ENCODE results near the gene MOSPD3. TPM values are rescaled to one million over a fixed set of nuclear protein-coding genes. Genes with fewer than 3 reads are reported as not detected.
A peak's percentile ranks its signal among the peaks of the same experiment; 100 is the strongest.

MOSPD3 gene
- total RNA-seq, 3 donors from 2014 or later, result 7.8 to 8.4 (median 7.9) TPM

- Mint-ChIP-seq H3K27me3 (ENCODE audit: low read depth) (no peaks in the 10 kb centered on the region), H3K9me3 (no peaks in the 10 kb centered on the region), H3K4me1 (ENCODE audit: low read depth) (peaks cover 6% of the 10 kb centered on the region), H3K4me3 (no peak overlapping the region), H3K36me3 (ENCODE audit: insufficient read depth) (peaks cover 5% of the 10 kb centered on the region)
- ATAC-seq, result no peak
- no peak for DNase-seq
Measured at GRCh38 chr7:100620239-100620638, 7.9 kb downstream of the MOSPD3 start.

GRCh38 chr7:100620804-100621203 lies 8.5 kb downstream of the MOSPD3 start:
- DNase-seq (no peak), ATAC-seq (no peak)

DNA sequence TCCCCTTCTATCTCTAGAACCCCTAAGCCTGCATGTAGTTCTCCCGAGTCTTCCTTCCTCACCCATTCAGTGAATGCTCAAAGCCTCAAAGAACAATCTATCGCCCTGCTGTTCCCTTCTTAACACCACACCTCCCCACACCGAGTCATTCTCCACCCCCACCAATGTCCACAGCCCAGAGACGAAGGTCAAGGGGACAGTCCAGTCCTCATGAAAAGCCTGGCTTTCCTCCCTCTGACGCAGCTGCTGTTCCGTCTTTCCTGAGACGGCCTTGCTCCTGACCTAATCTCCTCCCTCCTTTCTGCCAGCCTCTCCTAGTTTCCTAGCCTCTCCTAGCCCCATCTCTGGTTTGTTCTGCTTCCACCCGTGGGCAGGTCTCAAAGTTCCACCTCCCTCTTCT lies 9.2 kb downstream of the MOSPD3 start:
- Mint-ChIP-seq H3K36me3 (ENCODE audit: insufficient read depth) (peaks cover 5% of the 10 kb centered on the region), H3K4me3 (no peak overlapping the region), H3K9me3 (no peaks in the 10 kb centered on the region), H3K4me1 (ENCODE audit: low read depth) (peaks cover 12% of the 10 kb centered on the region), H3K27me3 (ENCODE audit: low read depth) (no peaks in the 10 kb centered on the region)
- DNase-seq (no peak), ATAC-seq (no peak)

More at GRCh38 chr7:100620804-100621203, 8.5 kb downstream of the MOSPD3 start:
- H3K36me3 Mint-ChIP-seq (ENCODE audit: insufficient read depth), result peaks cover 5% of the 10 kb centered on the region
- H3K27me3 Mint-ChIP-seq (ENCODE audit: low read depth), result no peaks in the 10 kb centered on the region
- H3K4me1 Mint-ChIP-seq (ENCODE audit: low read depth), result peaks cover 8% of the 10 kb centered on the region
- H3K9me3 Mint-ChIP-seq, result no peaks in the 10 kb centered on the region
- no peak overlapping the region for H3K4me3 Mint-ChIP-seq

DNA sequence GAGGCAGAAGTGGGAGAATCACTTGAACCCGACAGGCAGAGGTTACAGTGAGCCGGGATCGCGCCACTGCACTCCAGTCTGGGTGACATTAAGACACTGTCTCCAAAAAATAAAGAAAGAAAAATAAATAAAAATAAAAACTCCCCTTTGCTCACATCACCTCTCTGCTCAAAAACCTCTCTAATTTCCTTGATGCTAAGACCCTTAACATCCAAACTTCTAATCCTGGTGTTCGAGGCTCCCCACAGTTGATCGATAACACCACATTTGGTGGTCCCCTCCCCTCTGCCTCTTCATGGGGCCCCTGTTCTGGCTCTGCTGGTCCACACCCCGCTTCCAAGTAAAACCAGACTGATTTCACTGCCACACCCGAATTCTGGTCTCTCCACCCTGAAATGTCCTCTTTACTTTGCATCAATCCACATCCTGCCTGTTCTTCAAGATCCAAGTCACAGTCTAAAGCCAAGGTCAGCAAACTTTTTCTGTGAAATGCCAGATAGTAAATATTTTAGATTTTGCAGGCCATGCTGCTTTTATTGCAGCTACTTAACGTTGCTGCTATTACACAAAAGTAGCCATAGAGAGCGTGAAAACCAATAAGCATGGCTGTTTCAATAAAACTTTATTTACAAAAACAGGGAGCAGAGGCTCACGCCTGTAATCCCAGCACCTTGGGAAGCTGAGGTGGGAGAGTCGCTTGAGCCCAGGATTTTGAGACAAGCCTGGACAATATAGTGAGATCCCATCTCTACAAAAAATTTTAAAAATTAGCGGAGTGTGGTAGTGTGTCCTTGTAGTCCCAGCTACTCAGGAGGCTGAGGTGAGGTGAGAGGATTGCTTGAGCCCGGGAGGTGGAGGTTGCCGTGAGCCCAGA lies 11.8 kb downstream of the MOSPD3 start:
- Mint-ChIP-seq H3K4me3 (no peak overlapping the region), H3K27me3 (ENCODE audit: low read depth) (no peaks in the 10 kb centered on the region), H3K9me3 (no peaks in the 10 kb centered on the region), H3K4me1 (ENCODE audit: low read depth) (peaks cover 16% of the 10 kb centered on the region), H3K36me3 (ENCODE audit: insufficient read depth) (peaks cover 5% of the 10 kb centered on the region)
- DNase-seq (no peak), ATAC-seq (no peak)

- Mint-ChIP-seq H3K9me3 (no peaks in the 10 kb centered on the region), H3K36me3 (ENCODE audit: insufficient read depth) (peaks cover 1% of the 10 kb centered on the region), H3K4me1 (ENCODE audit: low read depth) (peaks cover 20% of the 10 kb centered on the region), H3K4me3 (peak overlapping the region; percentile 71), H3K27me3 (ENCODE audit: low read depth) (no peaks in the 10 kb centered on the region)
- ATAC-seq (no peak), DNase-seq (no peak)
Measured at GRCh38 chr7:100626055-100626454, 13.7 kb downstream of the MOSPD3 start.

GRCh38 chr7:100626530-100627237 lies 14.3 kb downstream of the MOSPD3 start:
- H3K9me3 Mint-ChIP-seq, result no peaks in the 10 kb centered on the region
- DNase-seq (peak; percentile 86), ATAC-seq (peak; percentile 97 to 98)

DNA sequence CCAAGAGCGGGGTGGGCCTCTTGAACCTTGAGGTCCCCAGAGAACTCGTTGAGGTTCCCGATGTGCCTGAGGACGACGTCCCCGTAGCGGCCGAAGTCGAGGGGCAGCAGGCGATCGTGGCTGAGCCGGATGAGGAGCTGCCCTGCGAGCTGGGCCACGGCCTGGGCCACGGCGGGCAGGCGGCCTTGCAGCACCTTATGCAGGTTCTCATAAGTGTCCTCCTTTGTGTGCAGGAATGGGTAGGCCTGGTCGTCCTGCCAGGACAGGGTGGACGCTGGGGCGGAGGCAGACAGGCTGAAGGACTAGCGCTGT lies 14.9 kb downstream of the MOSPD3 start:
- ATAC-seq (no peak), DNase-seq (no peak)
- Mint-ChIP-seq H3K4me3 (peak overlapping the region; percentile 71), H3K9me3 (no peaks in the 10 kb centered on the region), H3K4me1 (ENCODE audit: low read depth) (peaks cover 22% of the 10 kb centered on the region), H3K27me3 (ENCODE audit: low read depth) (no peaks in the 10 kb centered on the region), H3K36me3 (ENCODE audit: insufficient read depth) (peaks cover 1% of the 10 kb centered on the region)

More at GRCh38 chr7:100626530-100627237, 14.3 kb downstream of the MOSPD3 start:
- Mint-ChIP-seq H3K4me1 (ENCODE audit: low read depth) (peaks cover 20% of the 10 kb centered on the region), H3K4me3 (peak overlapping the region; percentile 71), H3K36me3 (ENCODE audit: insufficient read depth) (peaks cover 1% of the 10 kb centered on the region), H3K27me3 (ENCODE audit: low read depth) (no peaks in the 10 kb centered on the region)

DNA sequence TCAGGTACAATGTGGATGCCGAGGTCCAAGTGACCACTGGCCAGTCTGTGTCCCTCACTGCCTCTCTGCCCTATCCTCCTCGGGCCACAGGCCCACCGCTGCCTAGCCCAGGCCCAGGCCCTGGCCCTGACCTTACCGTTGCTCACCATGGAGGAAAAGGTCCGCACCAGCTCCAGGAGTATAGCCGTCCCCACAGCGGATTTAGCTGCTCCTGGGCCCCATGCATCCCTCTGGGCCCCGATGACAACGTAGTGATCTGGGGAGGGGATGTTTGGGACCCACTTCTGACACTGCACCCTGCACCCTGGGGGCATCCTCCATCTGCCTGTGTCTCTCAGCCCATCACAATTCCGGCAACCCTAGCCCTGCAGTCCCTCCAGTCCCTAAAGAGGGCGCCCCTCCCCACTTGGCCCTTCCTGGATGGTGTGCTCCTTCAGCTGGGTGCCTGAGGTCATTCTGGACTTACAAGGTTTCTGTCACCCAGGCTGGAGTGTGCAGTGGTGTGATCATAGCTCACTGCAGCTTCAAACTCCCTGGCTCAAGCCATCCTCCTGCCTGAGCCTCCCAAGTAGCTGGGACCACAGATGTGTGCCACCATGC lies 16.9 kb downstream of the MOSPD3 start:
- peaks cover 27% of the 10 kb centered on the region for H3K4me1 Mint-ChIP-seq (ENCODE audit: low read depth)
- ATAC-seq (no peak), DNase-seq (no peak)
- no peaks in the 10 kb centered on the region for H3K27me3 Mint-ChIP-seq (ENCODE audit: low read depth)
- H3K36me3 Mint-ChIP-seq (ENCODE audit: insufficient read depth), result no peaks in the 10 kb centered on the region
- no peaks in the 10 kb centered on the region for H3K9me3 Mint-ChIP-seq
- no peak overlapping the region for H3K4me3 Mint-ChIP-seq

GRCh38 chr7:100630066-100630465 lies 17.7 kb downstream of the MOSPD3 start:
- H3K4me1 Mint-ChIP-seq (ENCODE audit: low read depth), result peaks cover 24% of the 10 kb centered on the region
- no peak for ATAC-seq

DNA sequence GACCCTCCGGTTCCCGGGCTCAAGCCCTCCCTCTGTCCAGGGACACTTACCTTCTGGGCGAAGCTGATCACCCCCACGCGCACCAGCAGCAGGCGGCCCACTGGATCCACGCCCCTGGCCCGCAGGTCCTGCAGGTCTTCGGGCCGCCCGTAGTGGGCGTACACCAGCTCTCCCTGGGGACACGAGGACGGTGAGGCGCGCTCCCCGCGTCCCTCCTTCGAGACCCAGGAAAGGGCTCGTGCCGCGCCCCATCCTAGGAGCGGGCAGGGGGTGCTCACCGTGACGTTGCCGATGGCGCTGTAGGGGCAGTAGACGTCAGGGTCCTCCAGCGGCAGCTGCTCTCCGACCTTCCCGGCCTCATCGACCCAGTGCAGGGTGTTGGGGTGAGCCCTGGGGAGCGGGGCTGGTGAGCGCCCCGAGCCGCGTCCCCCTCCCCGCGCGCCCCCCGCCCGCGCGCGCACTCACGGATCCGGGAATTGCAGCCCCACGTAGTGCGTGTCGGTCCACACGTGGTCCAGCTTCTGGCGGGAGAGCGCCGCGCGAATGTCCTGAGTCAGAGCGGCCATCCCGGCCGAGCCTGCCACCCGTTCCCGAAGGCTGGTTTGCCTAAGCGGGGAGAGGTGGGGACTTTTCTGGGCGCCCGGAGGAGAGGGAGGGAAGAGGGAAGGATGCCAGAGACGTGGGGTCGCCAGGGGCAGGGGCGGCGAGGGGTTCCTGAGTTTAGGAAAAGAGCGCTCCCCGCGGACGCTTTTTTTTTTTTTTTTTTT lies 20.8 kb downstream of the MOSPD3 start:
- DNase-seq (peak; percentile 50), ATAC-seq (peak; percentile 75 to 78)
- peak overlapping the region; percentile 87 for H3K4me3 Mint-ChIP-seq
- no peaks in the 10 kb centered on the region for H3K9me3 Mint-ChIP-seq
- peaks cover 16% of the 10 kb centered on the region for H3K4me1 Mint-ChIP-seq (ENCODE audit: low read depth)
- H3K27me3 Mint-ChIP-seq (ENCODE audit: low read depth), result no peaks in the 10 kb centered on the region
- peaks cover 2% of the 10 kb centered on the region for H3K36me3 Mint-ChIP-seq (ENCODE audit: insufficient read depth)

More at GRCh38 chr7:100630066-100630465, 17.7 kb downstream of the MOSPD3 start:
- no peaks in the 10 kb centered on the region for H3K36me3 Mint-ChIP-seq (ENCODE audit: insufficient read depth)
- no peaks in the 10 kb centered on the region for H3K27me3 Mint-ChIP-seq (ENCODE audit: low read depth)
- no peaks in the 10 kb centered on the region for H3K9me3 Mint-ChIP-seq
- DNase-seq, result no peak
- H3K4me3 Mint-ChIP-seq, result no peak overlapping the region

GRCh38 chr7:100639995-100640516 lies 27.7 kb downstream of the MOSPD3 start:
- ATAC-seq (no peak), DNase-seq (no peak)
- Mint-ChIP-seq H3K36me3 (ENCODE audit: insufficient read depth) (peaks cover 2% of the 10 kb centered on the region), H3K4me1 (ENCODE audit: low read depth) (no peaks in the 10 kb centered on the region), H3K27me3 (ENCODE audit: low read depth) (no peaks in the 10 kb centered on the region), H3K4me3 (no peak overlapping the region), H3K9me3 (no peaks in the 10 kb centered on the region)

DNA sequence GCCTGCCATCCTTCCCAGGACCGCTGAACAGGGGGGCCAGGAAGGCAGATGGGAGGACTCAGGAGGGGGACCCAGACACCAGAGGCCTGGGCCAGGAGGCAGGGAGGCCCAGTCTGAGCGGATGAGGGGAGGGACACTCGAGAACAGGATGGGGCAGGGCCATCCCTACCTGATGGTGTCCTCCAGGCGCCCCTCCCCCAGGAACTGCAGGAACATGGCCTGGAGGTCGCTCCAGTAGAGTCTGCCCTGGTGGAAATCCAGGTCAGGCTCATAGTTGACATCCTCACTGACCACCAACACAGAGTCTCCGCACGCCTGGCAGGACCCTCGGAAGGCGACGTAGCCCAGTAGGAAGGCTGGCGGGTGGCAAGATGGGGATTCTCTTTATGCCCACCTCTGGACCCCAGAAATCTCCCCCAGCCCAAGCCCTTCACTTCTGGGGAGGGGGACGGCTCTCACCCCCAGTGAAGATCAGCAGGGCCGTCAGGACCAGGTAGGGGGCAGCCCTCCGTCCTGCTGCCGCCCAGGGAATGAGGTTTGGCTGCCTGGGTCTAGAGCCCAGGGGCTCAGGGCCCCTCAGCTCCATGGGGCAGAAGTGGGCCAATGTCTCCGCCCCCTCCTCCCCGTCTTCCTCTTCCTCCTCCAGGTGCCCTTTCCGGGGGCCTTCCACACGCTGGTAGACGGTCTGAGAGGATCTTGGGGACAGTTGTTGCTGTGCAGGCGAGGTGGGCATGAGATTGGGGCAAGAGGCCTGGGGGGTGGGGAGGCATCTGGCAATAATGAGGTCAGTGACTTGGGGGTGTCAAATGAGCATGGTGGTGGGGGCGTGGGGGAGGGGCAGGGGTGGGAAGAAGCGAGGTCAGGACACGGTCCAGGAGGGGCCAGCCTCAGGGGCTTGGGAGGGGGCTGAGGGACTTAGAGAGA lies 28.4 kb downstream of the MOSPD3 start:
- Mint-ChIP-seq H3K9me3 (no peaks in the 10 kb centered on the region), H3K36me3 (ENCODE audit: insufficient read depth) (peaks cover under 1% of the 10 kb centered on the region), H3K4me3 (no peak overlapping the region), H3K4me1 (ENCODE audit: low read depth) (no peaks in the 10 kb centered on the region), H3K27me3 (ENCODE audit: low read depth) (no peaks in the 10 kb centered on the region)
- DNase-seq, result no peak
- ATAC-seq, result no peak

GRCh38 chr7:100641463-100641859 lies 29.1 kb downstream of the MOSPD3 start, which contains the start of gene TFR2:
TFR2 (minus strand) TSS chr7:100641552; CDS start chr7:100641509, 43 bp downstream.
- no peaks in the 10 kb centered on the region for H3K36me3 Mint-ChIP-seq (ENCODE audit: insufficient read depth)
- no peak within 1 kb of the TSS for H3K4me3 Mint-ChIP-seq
- H3K27me3 Mint-ChIP-seq (ENCODE audit: low read depth), result peaks cover 5% of the 10 kb centered on the region
- no peaks in the 10 kb centered on the region for H3K4me1 Mint-ChIP-seq (ENCODE audit: low read depth)
- no peaks in the 10 kb centered on the region for H3K9me3 Mint-ChIP-seq
- DNase-seq, result no peak
- ATAC-seq, result no peak
